ENCODE results near the gene SHISA7.

The SHISA7 gene

GRCh38 chr19:55443045-55443823 lies at the start of gene SHISA7:
TSS of gene SHISA7 (minus strand) at chr19:55443300. CDS start at chr19:55442863, 437 bp downstream.
- peak; percentile 48 for DNase-seq

GRCh38 chr19:55492362-55492944 lies 49.4 kb upstream of the SHISA7 start:
- DNase-seq: no peak

- DNase-seq: no peak
Observed at GRCh38 chr19:55491546-55492360, 48.7 kb upstream of the SHISA7 start.

GRCh38 chr19:55490478-55491432 lies 47.7 kb upstream of the SHISA7 start:
- DNase-seq: no peak

DNA sequence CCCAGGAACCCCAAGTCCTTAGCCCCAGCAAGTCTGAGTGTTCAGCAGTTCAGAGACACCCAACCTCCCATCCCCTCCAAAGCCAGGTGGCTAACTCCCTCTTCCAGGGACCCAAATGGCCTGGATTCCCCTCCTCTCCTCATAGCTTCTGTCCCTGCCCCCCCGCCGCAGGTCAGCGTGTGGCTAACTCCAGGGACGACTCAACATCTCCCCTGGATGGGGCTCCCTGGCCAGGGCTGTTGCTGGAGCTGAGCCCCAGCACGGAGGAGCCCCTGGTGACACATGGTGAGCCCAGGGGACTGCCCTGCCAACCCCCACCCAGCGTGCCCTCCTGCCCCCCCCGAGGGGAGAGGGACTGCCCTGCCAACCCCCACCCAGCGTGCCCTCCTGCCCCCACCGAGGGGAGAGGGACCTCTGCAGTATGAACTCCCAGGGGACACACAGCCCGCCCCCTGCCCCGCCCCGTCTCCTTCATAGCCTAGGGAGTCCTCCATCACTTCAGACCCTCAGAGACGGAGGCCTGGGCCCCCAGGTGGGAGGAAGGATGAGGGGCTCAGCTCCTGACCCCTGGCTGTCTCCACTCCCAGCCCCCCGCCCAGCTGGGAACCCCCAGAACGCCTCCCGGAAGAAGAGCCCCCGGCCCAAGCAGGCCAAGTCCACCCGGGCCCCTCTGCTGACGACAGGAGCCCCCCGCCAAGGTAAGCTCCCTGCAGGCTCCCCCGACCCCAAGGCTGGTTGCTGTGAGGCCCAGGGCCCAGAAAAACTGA lies 46.8 kb upstream of the SHISA7 start:
- no peak for DNase-seq

- DNase-seq: no peak
Observed at GRCh38 chr19:55488986-55489710, 46.0 kb upstream of the SHISA7 start.

- DNase-seq: no peak
Observed at GRCh38 chr19:55487924-55488687, 45.0 kb upstream of the SHISA7 start, which contains the start of gene SSC5D. TSS of gene SSC5D (plus strand) at chr19:55488436. CDS start at chr19:55488590, 154 bp downstream.

DNA sequence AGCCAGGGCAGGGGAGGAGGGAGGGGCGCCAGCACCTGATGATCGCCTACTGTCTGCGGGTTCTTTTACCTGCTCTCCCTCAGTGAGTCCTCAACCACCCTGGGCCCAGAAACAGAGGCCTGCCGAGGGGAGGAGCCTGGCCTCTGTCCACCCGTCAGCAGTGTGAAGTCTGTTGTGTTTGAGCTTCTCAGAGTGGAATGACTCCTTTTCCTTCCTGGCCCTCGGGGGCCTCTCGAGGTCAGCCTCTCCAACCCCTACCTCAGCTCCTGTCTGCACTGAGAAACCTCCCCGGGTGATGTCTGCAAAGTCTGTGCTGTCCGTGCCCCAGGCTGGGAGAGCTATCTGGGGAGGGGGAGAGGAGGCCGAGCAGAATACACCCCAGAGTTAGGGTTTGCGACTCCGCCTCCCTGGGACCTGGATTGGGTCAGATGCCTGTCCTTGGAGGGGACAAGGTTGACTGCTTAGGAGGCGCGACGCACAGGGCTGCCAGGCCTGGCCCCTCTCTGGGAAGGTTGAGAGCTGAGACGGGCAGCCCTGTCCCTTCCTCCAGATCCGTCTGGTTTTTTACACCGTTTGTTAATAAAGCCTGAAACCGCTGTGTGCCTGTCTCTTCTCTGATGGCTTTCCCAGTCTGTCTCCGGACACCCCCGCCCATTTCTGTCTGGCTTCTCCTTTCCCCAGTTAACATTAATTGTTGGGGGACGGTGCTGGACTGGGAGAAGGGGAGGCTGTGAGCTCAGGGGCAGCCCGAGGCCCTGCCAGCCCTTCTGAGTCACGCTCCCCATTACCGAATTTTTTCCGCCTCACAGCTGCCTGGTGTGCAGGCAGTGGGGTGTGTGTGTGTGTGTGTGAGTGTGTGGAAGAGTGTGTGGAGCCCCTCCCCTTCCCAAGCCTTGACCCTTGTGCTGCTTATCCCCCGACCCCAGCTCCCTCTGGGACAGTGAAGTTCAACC lies 44.1 kb upstream of the SHISA7 start:
- DNase-seq: peak; percentile 72

DNA sequence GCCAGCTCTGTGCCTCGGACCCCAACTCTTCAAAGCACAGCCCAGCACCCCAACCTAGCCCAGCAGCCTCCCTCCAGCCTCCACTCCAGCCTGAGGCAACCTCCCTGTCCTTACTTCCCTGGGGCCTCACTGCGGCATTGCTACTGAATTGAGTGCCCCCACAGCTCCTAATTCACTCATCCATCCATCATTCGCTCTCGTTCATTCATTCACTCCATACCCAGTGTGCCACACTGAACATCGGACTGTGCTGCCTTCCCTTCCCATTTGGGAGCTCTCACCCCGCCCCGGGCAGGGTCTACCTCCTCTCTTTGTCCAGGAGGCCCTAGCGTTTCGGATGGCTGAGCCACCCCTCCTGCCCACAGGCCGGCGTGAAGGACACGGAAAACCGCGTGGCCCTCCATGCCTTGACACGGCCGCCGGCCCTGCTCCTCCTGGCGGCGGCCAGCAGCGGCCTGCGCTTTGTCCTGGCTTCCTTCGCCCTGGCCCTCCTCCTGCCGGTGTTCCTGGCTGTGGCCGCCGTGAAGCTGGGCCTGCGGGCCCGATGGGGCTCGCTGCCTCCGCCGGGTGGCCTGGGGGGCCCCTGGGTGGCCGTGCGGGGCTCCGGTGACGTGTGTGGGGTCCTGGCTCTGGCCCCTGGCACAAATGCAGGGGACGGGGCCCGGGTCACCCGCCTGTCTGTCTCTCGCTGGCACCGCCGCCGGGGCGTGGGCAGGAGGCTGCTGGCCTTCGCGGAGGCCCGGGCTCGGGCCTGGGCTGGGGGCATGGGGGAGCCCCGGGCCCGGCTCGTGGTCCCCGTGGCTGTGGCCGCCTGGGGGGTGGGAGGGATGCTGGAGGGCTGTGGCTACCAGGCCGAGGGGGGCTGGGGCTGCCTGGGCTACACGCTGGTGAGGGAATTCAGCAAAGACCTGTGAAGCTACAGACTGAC lies 43.2 kb upstream of the SHISA7 start:
- DNase-seq: no peak

GRCh38 chr19:55485439-55486011 lies 42.4 kb upstream of the SHISA7 start:
- no peak for DNase-seq

- peak; percentile 89 for DNase-seq
Observed at GRCh38 chr19:55484593-55485438, 41.7 kb upstream of the SHISA7 start, which contains the start of gene NAT14. TSS of gene NAT14 (plus strand) at chr19:55485188. CDS start at chr19:55485709, 521 bp downstream.

GRCh38 chr19:55483706-55484592 lies 40.8 kb upstream of the SHISA7 start:
- DNase-seq: no peak

- DNase-seq: no peak
Observed at GRCh38 chr19:55482967-55483705, 40.0 kb upstream of the SHISA7 start.

All from activated CD8-positive, alpha-beta memory T cell treated with anti-CD3 and anti-CD28 coated beads, Interleukin-2, amount 50 U/mL, for 48 hours (primary cell).